ENCODE data around the gene SCYL2. TPM values are rescaled to one million over a fixed set of nuclear protein-coding genes. Genes with fewer than 3 reads are reported as not detected.

SCYL2 gene
- total and polyA plus RNA-seq, 2 experiments from 2014 or later = 15.0 to 57.5 TPM

- Histone ChIP-seq H3K4me2 (no peak overlapping the region), H3K79me2 (replicated peaks; ENCODE audit: insufficient read depth) (no peaks in the 10 kb centered on the region), H3K27ac (ENCODE audit: low read depth) (no peak overlapping the region), H3K4me1 (ENCODE audit: insufficient read depth) (0 out of 2 replicates have a peak, but pooled peaks cover 4% of the 10 kb centered on the region), H3F3A (replicated peaks; ENCODE audit: low read depth) (no peaks in the 10 kb centered on the region), H4K20me1 (replicated peaks; ENCODE audit: insufficient read depth) (no peaks in the 10 kb centered on the region), H3K4me3 (no peak overlapping the region), H3K9me2 (ENCODE audit: insufficient read depth) (no peaks in the 10 kb centered on the region), H2AFZ (no peak overlapping the region), H3K36me3 (ENCODE audit: insufficient read depth) (0 out of 2 replicates have a peak, but pooled peaks cover 3% of the 10 kb centered on the region), H3K27me3 (ENCODE audit: insufficient read depth) (no peaks in the 10 kb centered on the region)
- Mint-ChIP-seq H3K36me3 (ENCODE audit: low read depth) (peaks cover 17% of the 10 kb centered on the region; the same call in 2 of the 3 replicates), H3K27me3 (ENCODE audit: insufficient read depth, low read depth, poor library complexity) (peaks cover 2% of the 10 kb centered on the region), H3K9me3 (no peaks in the 10 kb centered on the region; the same call in 2 of the 3 replicates), H3K4me3 (no peak overlapping the region), H3K27ac (no peak overlapping the region), H3K4me1 (peaks cover 3% of the 10 kb centered on the region; the same call in 2 of the 3 replicates)
- TF ChIP-seq EZH2phosphoT487 (IDR thresholded peaks at IDR 0.05; ENCODE audit: unreplicated experiment) (no peak), CREB1 (CRISPR knock-in tag; IDR thresholded peaks at IDR 0.05; ENCODE audit: low read depth) (no peak), JUNB (IDR thresholded peaks at IDR 0.05; ENCODE audit: unreplicated experiment) (no peak), NANOG (IDR thresholded peaks at IDR 0.05; ENCODE audit: borderline replicate concordance) (no peak), ZNF114 (CRISPR knock-in tag; IDR thresholded peaks at IDR 0.05) (no peak), POLR2AphosphoS5 (IDR thresholded peaks at IDR 0.05; ENCODE audit: low read depth) (no peak), STAT1 (IDR thresholded peaks at IDR 0.05; ENCODE audit: unreplicated experiment) (no peak), ZNF331 (CRISPR knock-in tag; IDR thresholded peaks at IDR 0.05; ENCODE audit: low read depth) (no peak), EZH2 (IDR thresholded peaks at IDR 0.05; ENCODE audit: low read depth, unreplicated experiment) (no peak)
- TF ChIP-seq, protein P1, sequence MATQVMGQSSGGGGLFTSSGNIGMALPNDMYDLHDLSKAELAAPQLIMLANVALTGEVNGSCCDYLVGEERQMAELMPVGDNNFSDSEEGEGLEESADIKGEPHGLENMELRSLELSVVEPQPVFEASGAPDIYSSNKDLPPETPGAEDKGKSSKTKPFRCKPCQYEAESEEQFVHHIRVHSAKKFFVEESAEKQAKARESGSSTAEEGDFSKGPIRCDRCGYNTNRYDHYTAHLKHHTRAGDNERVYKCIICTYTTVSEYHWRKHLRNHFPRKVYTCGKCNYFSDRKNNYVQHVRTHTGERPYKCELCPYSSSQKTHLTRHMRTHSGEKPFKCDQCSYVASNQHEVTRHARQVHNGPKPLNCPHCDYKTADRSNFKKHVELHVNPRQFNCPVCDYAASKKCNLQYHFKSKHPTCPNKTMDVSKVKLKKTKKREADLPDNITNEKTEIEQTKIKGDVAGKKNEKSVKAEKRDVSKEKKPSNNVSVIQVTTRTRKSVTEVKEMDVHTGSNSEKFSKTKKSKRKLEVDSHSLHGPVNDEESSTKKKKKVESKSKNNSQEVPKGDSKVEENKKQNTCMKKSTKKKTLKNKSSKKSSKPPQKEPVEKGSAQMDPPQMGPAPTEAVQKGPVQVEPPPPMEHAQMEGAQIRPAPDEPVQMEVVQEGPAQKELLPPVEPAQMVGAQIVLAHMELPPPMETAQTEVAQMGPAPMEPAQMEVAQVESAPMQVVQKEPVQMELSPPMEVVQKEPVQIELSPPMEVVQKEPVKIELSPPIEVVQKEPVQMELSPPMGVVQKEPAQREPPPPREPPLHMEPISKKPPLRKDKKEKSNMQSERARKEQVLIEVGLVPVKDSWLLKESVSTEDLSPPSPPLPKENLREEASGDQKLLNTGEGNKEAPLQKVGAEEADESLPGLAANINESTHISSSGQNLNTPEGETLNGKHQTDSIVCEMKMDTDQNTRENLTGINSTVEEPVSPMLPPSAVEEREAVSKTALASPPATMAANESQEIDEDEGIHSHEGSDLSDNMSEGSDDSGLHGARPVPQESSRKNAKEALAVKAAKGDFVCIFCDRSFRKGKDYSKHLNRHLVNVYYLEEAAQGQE (IDR thresholded peaks at IDR 0.05; ENCODE audit: unreplicated experiment) = no peak
- TF ChIP-seq, protein P2, sequence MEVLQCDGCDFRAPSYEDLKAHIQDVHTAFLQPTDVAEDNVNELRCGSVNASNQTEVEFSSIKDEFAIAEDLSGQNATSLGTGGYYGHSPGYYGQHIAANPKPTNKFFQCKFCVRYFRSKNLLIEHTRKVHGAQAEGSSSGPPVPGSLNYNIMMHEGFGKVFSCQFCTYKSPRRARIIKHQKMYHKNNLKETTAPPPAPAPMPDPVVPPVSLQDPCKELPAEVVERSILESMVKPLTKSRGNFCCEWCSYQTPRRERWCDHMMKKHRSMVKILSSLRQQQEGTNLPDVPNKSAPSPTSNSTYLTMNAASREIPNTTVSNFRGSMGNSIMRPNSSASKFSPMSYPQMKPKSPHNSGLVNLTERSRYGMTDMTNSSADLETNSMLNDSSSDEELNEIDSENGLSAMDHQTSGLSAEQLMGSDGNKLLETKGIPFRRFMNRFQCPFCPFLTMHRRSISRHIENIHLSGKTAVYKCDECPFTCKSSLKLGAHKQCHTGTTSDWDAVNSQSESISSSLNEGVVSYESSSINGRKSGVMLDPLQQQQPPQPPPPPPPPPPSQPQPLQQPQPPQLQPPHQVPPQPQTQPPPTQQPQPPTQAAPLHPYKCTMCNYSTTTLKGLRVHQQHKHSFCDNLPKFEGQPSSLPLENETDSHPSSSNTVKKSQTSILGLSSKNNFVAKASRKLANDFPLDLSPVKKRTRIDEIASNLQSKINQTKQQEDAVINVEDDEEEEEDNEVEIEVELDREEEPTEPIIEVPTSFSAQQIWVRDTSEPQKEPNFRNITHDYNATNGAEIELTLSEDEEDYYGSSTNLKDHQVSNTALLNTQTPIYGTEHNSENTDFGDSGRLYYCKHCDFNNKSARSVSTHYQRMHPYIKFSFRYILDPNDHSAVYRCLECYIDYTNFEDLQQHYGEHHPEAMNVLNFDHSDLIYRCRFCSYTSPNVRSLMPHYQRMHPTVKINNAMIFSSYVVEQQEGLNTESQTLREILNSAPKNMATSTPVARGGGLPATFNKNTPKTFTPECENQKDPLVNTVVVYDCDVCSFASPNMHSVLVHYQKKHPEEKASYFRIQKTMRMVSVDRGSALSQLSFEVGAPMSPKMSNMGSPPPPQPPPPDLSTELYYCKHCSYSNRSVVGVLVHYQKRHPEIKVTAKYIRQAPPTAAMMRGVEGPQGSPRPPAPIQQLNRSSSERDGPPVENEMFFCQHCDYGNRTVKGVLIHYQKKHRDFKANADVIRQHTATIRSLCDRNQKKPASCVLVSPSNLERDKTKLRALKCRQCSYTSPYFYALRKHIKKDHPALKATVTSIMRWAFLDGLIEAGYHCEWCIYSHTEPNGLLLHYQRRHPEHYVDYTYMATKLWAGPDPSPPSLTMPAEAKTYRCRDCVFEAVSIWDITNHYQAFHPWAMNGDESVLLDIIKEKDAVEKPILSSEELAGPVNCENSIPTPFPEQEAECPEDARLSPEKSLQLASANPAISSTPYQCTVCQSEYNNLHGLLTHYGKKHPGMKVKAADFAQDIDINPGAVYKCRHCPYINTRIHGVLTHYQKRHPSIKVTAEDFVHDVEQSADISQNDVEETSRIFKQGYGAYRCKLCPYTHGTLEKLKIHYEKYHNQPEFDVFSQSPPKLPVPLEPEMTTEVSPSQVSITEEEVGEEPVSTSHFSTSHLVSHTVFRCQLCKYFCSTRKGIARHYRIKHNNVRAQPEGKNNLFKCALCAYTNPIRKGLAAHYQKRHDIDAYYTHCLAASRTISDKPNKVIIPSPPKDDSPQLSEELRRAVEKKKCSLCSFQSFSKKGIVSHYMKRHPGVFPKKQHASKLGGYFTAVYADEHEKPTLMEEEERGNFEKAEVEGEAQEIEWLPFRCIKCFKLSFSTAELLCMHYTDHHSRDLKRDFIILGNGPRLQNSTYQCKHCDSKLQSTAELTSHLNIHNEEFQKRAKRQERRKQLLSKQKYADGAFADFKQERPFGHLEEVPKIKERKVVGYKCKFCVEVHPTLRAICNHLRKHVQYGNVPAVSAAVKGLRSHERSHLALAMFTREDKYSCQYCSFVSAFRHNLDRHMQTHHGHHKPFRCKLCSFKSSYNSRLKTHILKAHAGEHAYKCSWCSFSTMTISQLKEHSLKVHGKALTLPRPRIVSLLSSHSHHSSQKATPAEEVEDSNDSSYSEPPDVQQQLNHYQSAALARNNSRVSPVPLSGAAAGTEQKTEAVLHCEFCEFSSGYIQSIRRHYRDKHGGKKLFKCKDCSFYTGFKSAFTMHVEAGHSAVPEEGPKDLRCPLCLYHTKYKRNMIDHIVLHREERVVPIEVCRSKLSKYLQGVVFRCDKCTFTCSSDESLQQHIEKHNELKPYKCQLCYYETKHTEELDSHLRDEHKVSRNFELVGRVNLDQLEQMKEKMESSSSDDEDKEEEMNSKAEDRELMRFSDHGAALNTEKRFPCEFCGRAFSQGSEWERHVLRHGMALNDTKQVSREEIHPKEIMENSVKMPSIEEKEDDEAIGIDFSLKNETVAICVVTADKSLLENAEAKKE (CRISPR knock-in tag; IDR thresholded peaks at IDR 0.05) = no peak
- TF ChIP-seq, protein P3, sequence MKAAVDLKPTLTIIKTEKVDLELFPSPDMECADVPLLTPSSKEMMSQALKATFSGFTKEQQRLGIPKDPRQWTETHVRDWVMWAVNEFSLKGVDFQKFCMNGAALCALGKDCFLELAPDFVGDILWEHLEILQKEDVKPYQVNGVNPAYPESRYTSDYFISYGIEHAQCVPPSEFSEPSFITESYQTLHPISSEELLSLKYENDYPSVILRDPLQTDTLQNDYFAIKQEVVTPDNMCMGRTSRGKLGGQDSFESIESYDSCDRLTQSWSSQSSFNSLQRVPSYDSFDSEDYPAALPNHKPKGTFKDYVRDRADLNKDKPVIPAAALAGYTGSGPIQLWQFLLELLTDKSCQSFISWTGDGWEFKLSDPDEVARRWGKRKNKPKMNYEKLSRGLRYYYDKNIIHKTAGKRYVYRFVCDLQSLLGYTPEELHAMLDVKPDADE (IDR thresholded peaks at IDR 0.05) = no peak
- TF ChIP-seq, protein P4, sequence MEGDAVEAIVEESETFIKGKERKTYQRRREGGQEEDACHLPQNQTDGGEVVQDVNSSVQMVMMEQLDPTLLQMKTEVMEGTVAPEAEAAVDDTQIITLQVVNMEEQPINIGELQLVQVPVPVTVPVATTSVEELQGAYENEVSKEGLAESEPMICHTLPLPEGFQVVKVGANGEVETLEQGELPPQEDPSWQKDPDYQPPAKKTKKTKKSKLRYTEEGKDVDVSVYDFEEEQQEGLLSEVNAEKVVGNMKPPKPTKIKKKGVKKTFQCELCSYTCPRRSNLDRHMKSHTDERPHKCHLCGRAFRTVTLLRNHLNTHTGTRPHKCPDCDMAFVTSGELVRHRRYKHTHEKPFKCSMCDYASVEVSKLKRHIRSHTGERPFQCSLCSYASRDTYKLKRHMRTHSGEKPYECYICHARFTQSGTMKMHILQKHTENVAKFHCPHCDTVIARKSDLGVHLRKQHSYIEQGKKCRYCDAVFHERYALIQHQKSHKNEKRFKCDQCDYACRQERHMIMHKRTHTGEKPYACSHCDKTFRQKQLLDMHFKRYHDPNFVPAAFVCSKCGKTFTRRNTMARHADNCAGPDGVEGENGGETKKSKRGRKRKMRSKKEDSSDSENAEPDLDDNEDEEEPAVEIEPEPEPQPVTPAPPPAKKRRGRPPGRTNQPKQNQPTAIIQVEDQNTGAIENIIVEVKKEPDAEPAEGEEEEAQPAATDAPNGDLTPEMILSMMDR (conservative IDR thresholded peaks at IDR 0.05; ENCODE audit: low read depth in 2 of 2) = no peak
- no peak for ATAC-seq
- DNase-seq (ENCODE audit: low spot score) = no peak
Measured at GRCh38 chr12:100337727-100338126, 70.8 kb downstream of the SCYL2 start.

All from GM23338 (cell line).